Kidney tubule cell (primary cell): ENCODE data around the gene RHOB.
A peak's percentile ranks its signal among the peaks of the same experiment; 100 is the strongest.
"Not testable (repeated sequence)": the region's sequence is repeated elsewhere in the genome, so short reads cannot be mapped to it uniquely, and the experiment has no call there.

Experiments used
- DNase-seq: peaks from one replicate; pipeline ENCODE4 v3.0.0-alpha.2; 2018; ENCODE audit warnings: low spot score

The RHOB gene

DNA sequence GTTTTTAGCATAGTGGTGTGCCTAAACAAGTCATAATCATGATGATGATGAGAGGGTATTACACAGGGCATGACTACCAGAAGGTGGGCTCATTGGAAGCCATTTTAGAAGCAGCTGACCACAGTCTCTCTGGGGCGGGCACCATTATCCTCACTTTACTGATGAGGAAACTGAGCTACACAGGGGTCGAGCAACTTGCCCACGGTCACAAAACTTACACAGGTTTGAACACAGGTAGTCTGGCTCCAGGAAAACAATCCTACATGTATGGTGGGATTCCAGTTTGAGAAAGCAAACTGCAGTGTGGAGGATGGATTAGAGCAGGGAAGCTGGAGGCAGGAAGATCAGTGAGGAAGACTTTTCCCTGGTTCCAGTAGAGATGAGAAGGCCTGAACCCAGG lies 6.2 kb downstream of the RHOB start:
- DNase-seq = no peak

DNA sequence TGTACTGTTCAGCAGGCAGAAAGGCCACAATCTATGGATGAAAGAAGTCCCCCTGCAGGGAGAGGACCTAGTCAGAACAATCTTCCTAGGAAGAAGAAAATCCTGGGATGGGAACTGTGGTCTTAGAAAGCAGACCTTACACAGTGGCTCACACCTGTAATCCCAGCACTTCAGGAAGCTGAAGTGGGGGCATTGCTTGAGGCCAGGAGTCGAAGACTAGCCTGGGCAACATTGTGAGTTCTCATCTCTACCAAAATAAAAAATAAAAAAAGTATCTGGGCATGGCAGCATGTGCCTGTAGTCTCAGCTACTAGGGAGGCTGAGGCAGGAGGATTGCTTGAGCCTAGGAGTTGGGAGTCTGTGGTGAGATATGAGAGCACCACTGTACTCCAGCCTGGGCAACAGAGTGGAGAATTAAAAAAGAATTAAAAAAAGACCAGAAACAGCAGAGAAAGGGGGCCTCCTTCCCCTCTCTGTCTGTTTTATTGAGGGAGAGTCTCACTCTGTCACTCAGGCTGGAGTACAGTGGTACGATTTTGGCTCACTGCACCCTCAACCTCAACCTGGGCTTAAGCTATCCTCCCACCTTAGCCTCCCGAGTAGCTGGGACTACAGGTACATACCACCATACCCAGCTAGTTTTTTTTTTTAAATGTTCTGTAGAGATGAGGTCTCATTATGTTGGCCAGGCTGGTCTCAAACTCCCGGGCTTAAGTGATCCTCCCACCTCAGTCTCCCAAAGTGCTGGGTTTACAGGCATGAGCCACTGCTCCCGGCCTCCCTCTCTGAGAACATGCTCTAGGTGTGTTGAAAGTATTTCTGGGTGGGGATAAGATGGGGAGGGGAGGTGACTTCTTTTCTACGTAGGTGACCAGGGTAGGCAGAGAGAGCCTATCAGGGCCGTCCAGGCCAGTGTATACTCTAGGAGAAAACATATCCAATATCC lies 7.4 kb downstream of the RHOB start:
- no peak for DNase-seq

DNA sequence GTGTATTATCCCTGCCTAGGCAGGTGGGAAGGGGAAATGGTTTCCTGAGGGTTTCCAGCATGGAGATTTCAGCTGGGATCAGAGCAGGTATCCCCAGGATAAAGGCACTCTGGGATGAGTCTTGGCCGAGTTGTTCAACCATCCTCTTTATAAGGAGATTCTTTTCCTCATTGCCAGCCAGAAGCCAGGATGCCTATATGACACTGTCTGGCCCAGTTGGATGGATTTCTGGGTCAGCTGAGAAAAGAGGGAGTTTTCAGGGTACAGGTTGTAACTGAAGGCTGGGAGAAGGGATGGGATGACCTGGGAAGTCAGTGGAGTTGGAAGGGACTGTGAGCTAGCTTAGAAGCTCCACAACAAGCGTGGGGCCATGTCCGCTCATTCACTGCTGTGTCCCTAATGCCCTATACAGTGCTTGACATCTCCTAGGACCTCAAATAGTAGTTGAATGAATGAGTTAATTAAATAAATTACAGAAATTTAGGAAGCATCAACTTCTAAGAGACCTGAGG lies 8.3 kb downstream of the RHOB start:
- DNase-seq = no peak

- DNase-seq = no peak
Measured at GRCh38 chr2:20456116-20456571, 9.3 kb downstream of the RHOB start.

GRCh38 chr2:20456636-20457426 lies 10.0 kb downstream of the RHOB start:
- peak; percentile 43 for DNase-seq

DNA sequence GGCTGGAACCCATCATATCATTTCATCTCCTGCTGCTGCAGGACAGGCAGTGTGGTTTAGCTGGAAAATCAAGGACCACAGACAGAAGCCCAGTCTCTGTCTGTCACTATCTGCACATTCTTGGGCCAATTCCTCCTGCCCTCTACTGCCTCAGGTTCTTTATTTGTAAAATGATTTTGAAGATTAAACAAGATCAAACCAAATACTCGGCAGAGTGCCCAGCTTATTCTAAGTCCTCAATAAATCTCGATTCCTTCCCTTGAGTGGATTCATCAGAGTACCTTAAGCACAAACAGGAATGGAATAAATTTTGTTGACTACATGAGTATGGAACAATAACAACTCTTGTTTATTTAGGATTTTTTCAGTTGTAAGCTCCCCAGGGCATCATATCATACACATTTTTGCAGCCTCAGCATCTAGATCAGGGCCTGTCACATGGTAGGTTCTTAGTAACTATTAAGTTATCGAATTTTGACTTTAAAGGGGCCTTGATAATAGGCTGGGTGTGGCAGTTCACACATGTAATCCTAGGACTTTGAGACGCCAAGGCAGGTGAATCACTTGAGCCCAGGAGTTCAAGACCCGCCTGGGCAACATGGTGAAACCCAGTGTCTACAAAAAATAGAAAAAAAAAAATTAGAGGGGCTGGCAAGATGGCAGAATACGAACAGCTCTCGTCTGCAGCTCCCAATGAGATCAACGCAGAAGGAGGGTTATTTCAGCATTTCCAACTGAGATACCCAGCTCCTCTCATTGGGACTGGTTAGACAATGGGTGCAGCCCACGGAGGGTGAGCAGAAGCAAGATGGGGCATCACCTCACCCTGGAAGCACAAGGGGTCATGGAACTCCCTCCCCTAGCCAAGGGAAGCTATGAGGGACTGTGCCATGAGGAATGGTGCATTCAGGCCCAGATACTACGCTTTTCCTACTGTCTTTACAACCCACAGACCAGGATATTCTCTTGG lies 11.1 kb downstream of the RHOB start:
- DNase-seq = no peak

DNA sequence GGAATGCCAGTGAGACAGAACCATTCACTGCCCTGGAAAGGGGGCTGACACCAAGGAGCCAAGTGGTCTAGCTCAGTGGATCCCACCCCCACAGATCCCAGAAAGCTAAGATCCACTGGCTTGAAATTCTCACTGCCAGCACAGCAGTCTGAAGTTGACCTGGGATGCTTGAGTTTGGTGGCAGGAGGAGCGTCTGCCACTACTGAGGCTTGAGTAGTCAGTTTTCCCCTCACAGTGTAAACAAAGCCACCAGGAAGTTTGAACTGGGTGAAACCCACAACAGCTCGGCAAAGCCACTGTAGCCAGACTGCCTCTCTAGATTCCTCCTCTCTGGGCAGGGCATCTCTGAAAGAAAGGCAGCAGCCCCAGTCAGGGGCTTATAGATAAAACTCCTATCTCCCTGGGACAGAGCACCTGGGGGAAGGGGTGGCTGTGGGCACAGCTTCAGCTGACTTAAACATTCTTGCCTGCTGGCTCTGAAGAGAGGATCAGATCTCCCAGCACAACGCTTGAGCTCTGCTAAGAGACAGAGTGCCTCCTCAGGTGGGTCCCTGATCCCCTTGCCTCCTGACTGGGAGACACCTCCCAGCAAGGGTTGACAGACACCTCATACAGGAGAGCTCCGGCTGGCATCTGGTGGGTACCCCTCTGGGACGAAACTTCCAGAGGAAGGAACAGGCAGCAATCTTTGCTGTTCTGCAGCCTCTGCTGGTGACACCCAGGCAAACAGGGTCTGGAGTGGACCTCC lies 12.0 kb downstream of the RHOB start:
- DNase-seq = not testable (repeated sequence)

DNA sequence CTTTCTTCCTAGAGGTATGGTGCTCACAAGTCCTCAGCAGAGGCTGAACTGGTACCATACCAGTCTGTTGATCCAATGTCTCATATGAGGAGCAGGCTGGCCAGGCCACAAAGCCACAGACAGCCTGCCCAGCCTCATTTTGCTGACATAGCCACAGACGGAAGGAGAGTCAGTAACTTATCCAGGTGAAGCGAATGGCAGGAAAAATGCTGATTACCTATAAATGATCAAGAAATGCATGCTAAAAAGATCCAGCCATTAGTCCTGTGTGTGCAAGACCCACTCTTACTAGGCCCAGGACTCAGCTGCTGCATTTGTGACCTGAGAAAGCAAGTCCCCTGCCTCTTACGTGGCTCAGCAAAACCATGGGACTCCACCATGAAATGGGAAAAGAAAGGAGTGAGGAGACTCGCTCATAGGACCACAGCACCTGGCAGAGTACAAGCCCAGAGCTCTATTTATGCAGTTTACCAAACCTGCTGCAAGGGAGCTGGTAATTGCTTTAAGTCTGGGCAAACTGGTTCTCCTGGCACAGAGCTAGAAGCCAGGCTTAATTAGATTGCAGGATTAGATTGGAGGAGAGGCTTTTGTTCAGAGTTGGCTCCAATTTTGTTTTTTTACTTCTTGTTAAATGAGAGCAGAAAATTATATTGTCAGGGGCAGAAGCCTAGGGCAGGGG lies 19.0 kb downstream of the RHOB start:
- DNase-seq = no peak

- DNase-seq = no peak
Measured at GRCh38 chr2:20467789-20468548, 21.1 kb downstream of the RHOB start.

GRCh38 chr2:20468549-20469500 lies 22.0 kb downstream of the RHOB start:
- no peak for DNase-seq

GRCh38 chr2:20469595-20469994 lies 22.7 kb downstream of the RHOB start:
- no peak for DNase-seq

DNA sequence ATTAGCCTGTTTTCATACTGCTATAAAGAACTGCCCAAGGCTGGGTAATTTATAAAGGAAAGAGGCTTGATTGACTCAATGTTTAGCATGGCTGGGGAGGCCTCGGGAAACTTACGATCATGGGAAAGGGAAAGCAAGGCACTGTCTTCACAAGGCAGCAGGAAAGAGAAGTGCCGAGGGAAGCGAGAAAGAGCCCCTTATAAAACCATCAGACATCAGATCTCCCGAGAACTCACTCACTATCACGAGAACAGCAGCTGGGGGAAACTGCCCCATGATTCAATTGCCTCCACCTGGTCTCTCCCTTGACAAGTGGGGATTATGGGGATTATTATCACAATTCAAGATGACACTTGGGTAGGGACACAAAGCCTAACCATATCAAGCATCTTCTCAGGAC lies 23.3 kb downstream of the RHOB start:
- DNase-seq = no peak

GRCh38 chr2:20471148-20471547 lies 24.3 kb downstream of the RHOB start:
- DNase-seq = no peak

DNA sequence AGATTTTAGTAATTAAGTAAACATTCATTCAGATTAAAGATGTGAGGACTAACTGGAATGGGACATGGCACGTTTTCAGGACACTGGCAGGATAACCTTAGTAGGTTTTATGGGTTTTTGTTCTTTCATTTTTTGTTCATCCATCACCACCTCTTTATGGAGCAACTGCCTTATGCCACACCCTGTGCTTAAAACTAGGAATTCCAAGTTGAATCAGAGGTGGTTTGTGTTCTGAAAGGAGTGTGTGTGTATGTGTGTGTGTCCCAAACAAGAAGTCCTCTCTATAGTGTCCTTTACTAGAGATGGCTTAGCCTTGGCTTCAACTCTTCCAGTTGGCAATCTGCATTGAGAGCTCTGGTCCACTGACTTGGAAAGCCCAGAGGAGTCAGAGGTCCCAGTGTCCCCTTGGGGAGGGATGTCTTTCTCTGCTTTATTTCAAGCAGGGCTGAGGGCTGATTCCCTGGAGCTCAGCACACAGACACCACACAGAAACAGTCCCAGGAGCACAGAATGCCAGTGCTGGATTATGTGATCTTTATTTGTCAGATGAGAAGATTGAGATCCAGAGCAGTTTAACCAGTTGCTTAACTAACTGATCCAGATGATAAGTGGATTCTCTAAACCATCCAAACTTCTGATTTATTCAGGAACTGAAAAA lies 25.2 kb downstream of the RHOB start:
- no peak for DNase-seq

GRCh38 chr2:20472569-20472968 lies 25.7 kb downstream of the RHOB start:
- no peak for DNase-seq

- DNase-seq = no peak
Measured at GRCh38 chr2:20473128-20473527, 26.3 kb downstream of the RHOB start.

DNA sequence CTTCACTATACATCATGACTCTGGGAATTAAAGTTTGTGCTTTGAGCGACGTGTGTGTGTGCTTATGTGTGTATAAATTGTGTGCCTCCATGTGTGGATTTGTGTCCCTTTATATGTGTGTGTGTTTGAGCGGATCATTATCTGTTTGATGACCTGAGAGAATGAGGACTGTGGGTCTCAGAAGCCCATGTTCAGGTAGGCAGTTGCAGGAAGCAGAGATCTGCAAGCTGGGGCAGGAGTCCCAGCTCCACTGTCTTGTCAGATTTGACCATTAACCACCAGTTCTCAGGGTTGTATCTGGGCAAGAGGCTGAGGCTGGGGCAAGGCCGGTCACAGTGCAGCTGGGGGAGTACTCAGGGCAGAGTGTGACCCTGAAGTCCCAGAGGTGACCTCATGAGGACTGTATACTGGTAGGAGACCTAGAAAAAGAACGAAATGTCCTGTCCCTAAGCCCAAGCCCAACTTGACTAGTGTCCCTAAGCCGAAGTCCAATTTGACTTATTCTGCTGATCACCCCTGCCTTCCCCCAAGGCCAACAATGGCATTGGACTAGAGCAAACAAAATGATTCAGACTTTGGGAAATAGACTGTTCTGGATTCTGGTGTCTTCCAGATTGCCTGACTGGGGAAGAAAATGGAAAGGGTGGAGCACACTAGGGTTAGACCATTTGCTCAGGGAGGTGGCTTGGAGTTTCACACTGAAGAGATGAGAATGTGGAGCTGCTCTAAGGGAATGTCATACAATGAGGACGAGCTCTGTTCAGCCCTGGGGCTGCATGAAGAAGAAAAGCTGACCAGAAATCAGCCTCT lies 28.1 kb downstream of the RHOB start:
- DNase-seq = no peak
